Myocyte (in vitro differentiated cells): Measurements from ENCODE around the gene PRR36. TPM values are rescaled to one million over a fixed set of nuclear protein-coding genes. Genes with fewer than 3 reads are reported as not detected.
"Not testable (repeated sequence)": the region's sequence is repeated elsewhere in the genome, so short reads cannot be mapped to it uniquely, and the experiment has no call there.

Experiments used
- DNase-seq: peaks from one replicate; pipeline ENCODE4 v3.0.0-alpha.2; 2012; ENCODE audit warnings: low read depth
- total RNA-seq: library from RNA; depleted of rRNA; stranded (reverse); fragments of >200 nt; gene quantifications from 2 replicates; pipeline ENCODE4 v1.2.3, GENCODE V29; 2014

Gene PRR36
- total RNA-seq, 1 donor from 2014 or later, result not detected

DNA sequence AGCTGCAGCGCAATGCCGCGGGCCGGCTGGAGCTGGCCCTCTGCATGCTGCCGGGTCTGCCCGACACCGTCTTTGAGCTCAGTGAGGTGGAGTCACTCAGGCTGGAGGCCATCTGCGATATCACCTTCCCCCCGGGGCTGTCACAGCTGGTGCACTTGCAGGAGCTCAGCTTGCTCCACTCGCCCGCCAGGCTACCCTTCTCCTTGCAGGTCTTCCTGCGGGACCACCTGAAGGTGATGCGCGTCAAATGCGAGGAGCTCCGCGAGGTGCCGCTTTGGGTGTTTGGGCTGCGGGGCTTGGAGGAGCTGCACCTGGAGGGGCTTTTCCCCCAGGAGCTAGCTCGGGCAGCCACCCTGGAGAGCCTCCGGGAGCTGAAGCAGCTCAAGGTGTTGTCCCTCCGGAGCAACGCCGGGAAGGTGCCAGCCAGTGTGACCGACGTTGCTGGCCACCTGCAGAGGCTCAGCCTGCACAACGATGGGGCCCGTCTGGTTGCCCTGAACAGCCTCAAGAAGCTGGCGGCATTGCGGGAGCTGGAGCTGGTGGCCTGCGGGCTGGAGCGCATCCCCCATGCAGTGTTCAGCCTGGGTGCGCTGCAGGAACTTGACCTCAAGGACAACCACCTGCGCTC lies 25.7 kb upstream of the PRR36 start:
- no peak for DNase-seq

DNA sequence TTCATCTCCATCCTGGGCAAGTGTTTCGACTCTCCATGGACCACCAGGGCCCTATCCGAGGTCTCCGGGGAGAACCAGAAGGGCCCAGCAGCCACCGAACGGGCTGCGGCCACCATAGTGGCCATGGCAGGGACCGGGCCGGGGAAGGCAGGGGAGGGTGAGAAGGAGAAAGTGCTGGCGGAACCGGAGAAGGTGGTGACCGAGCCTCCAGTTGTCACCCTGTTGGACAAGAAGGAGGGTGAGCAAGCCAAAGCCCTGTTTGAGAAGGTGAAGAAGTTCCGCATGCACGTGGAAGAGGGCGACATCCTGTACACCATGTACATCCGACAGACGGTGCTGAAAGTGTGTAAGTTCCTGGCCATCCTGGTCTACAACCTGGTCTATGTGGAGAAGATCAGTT lies 24.8 kb upstream of the PRR36 start:
- no peak for DNase-seq

GRCh38 chr19:7897292-7897691 lies 23.1 kb upstream of the PRR36 start:
- DNase-seq, result no peak

GRCh38 chr19:7895565-7895964 lies 21.4 kb upstream of the PRR36 start:
- DNase-seq, result no peak

DNA sequence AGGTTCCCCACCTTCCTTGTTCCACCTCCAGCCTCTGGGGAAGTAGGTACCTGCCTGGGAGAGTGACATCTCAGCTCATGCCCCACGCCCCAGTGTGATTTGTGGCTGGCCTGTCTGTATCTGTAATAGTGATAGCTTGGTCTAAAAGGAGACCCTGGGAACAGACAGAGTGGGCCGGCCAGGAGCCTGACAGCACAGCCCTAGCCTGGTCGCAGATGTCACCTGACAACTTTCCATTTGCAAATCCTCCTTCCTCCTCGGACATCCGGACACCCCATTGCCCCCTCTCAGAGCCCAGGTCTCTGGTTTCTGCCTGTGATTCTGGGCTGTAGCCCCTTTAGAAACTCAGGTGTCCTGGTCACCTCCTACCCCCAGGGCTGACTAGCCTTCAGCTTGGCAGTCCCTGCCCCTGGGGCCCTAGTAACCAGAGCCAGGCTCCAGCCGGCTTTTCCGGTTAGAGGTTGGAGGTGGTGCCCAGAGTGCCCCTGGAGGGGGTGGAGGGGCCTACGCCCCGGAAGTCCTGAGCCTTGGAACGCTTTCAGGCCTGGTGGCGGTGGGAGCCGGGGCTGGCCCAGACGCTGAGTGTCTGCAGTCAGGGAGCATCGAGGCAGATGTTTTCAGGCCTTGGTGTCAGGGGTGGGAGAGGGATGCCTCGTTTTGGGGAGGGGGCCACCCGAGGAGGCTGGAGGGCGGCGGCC lies 20.6 kb upstream of the PRR36 start:
- DNase-seq, result no peak

GRCh38 chr19:7893362-7894101 lies 19.3 kb upstream of the PRR36 start:
- not testable (repeated sequence) for DNase-seq

- no peak for DNase-seq
These were observed 14.6 kb upstream of the PRR36 start for GRCh38 chr19:7888826-7889217.

DNA sequence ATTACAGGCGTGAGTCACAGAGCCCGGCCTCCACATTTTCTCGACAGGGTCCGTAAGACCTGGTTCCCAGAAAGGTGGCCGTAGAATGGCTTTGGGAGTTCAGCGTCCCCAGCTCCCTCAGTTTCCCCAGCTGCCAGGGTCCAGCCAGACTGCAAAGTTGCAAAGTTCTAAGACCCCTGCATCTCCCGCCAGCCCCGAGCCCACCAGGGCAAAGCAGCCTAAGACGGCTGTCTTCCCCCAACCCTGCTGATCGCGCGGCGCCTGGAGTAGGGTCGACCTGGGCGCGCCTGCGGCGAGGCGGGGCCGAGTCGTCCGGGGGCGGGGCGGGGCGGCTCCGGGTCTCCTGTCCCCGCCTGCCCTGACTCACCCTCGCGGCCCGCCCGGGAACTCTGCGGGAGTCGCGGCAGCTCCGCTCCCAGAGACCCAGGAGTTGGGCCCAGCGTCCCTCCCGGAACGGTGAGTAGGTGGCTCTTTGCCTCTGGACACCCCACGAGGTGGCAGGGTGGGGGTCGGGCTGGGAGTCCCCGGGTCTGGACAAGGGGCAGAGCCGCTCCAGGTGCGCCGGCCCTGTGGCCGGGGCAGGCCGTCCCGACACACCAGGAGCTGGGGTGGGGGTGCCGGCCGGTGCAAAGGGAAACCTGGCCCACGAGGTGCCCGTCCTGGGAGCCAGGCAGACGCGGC lies 14.1 kb upstream of the PRR36 start, which contains the start of gene LRRC8E:
TSS of gene LRRC8E (plus strand) at position 366 of the 681 bp plus-strand sequence. CDS start 7,094 bp downstream, outside the sequence.
- peak; percentile 46 for DNase-seq

GRCh38 chr19:7887408-7888144 lies 13.4 kb upstream of the PRR36 start:
- DNase-seq, result no peak

- DNase-seq, result no peak
These were observed 11.6 kb upstream of the PRR36 start for GRCh38 chr19:7885818-7886217.

GRCh38 chr19:7883796-7884570 lies 9.8 kb upstream of the PRR36 start:
- DNase-seq, result no peak

DNA sequence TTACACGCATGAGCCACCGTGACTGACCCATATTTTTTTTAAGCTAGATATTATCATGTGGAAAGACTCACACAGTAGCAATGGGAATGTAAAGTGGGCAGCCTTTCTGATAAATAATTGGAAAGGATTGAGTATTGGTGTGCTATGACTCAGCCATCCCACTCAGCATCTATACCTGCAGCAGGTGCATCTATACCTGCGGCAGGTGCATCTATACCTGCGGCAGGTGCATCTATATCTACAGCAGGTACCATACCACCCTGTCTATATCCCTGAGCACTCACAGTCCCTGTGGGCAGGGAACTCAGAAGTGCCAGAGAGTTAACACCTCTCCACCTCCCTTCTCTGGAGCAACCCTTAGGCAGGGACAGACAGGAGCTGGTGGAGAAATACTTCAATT lies 8.9 kb upstream of the PRR36 start:
- no peak for DNase-seq

DNA sequence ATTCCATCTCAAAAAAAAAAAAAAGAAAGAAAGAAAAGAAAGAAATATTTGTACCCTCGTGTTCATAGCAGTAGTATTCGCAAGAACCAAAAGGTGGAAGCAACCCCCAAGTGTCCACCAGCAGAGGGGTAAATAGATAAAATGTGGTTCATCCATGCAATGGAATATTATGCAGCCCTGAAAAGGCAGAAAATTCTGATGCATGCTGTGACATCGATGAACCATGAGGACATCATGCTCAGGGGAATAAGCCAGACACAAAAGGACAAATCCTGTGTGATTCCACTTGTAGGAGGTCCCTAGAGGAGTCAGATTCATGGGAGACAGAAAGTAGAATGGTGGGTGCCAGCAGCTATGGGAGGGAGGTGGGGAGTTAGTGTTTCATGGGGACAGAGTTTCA lies 7.7 kb upstream of the PRR36 start:
- no peak for DNase-seq

GRCh38 chr19:7879836-7880235 lies 5.6 kb upstream of the PRR36 start:
- DNase-seq, result no peak

DNA sequence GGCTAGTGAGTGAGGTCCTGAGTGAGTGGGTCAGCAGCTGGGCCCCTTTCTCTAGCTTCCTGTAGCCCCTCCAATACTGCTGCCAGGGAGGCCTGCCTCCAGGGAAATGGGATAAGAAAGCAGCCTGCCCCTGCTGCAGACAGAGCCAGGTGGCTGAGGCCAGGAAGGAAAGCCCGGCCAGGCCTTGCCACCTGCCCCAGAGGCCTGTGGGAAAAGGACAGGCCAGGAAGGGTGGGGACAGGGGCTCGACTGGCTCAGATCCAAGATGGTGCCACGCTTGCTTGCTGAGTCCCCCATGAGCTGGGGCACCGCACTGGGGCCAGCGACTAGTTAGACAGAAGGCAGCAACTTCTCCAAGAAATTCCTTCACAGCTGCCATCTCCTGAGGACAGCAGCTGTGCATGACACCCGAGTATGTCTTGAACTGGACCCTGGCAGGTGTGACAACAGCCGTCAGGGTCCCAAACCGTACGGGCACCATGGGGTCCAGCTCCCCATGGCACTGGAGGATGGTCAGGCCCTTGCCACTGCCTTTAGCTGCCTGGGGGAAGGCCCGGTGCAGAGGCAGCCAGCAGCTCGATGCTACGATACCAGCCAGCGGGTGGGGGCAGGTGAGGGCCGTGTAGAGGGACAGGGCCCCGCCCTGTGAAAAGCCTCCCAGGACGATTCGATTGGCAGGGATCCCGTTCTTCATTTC lies 5.1 kb upstream of the PRR36 start:
- DNase-seq, result no peak

GRCh38 chr19:7877249-7877836 lies 3.2 kb upstream of the PRR36 start:
- no peak for DNase-seq

DNA sequence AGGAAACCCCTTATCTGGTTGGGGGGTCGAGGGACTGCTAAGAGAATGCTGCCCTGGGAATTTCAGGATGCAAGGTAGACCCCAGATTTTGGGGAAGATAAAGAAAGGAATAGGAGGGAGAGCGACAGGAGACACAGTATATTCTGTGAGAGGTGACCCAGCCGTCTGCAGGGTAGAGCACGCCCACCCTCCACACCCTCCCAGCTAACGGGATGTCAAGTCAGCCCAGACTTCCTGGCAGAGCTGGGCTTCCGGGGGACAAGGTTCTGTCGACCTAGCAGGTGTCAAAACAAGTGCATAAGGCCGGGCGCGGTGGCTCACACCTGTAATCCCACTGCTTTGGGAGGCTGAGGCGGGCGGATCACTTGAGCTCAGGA lies 695 bp upstream of the PRR36 start:
- no peak for DNase-seq

- DNase-seq, result no peak
These were observed 700 bp downstream of the PRR36 start for GRCh38 chr19:7873304-7874075.
